GM23338 (cell line): ENCODE results near the gene PDLIM5. TPM values are rescaled to one million over a fixed set of nuclear protein-coding genes. Genes with fewer than 3 reads are reported as not detected.

Experiments
- ATAC-seq: fragments of 200-7000 bp; cut with Tn5 transposase; 3 replicates; pipeline ENCODE4 v1.9.1; 2020
- DNase-seq: peaks from one replicate; pipeline ENCODE4 v3.0.0-alpha.2; 2015; ENCODE audit warnings: low spot score
- H2AFZ ChIP-seq: fragments of 200-600 bp; sonication (generic); 2 replicates; pipeline ENCODE4 v1.8.0; 2016; ENCODE audit warnings: antibody characterized with exemption, mild to moderate bottlenecking, moderate library complexity
- H3F3A ChIP-seq: fragments of 200-600 bp; sonication (generic); replicated peaks from 2 replicates; pipeline ENCODE4 v1.8.0; 2017; ENCODE audit warnings: antibody characterized with exemption, mixed run types, low read depth
- H3K27ac ChIP-seq: fragments of 200-600 bp; sonication (generic); 2 replicates; pipeline ENCODE4 v1.6.1; 2016; ENCODE audit warnings: low read depth
- H3K27me3 ChIP-seq: fragments of 200-600 bp; sonication (generic); 2 replicates; pipeline ENCODE4 v1.8.0; 2016; ENCODE audit warnings: mild to moderate bottlenecking, mixed run types, moderate library complexity; ENCODE audit not compliant: insufficient read depth
- H3K36me3 ChIP-seq: fragments of 200-600 bp; sonication (generic); 2 replicates; pipeline ENCODE4 v1.8.0; 2016; ENCODE audit warnings: mild to moderate bottlenecking; ENCODE audit not compliant: insufficient read depth
- H3K4me1 ChIP-seq: fragments of 200-600 bp; sonication (generic); 2 replicates; pipeline ENCODE4 v1.8.0; 2016; ENCODE audit warnings: mild to moderate bottlenecking, moderate library complexity; ENCODE audit not compliant: insufficient read depth
- H3K4me2 ChIP-seq: fragments of 200-600 bp; sonication (generic); 2 replicates; pipeline ENCODE4 v1.7.1; 2017; ENCODE audit warnings: mixed run types
- H3K4me3 ChIP-seq: fragments of 200-600 bp; sonication (generic); 2 replicates; pipeline ENCODE4 v1.6.1; 2016; ENCODE audit warnings: mixed run types
- H3K79me2 ChIP-seq: fragments of 200-600 bp; sonication (generic); replicated peaks from 2 replicates; pipeline ENCODE4 v1.8.0; 2017; ENCODE audit warnings: mild to moderate bottlenecking; ENCODE audit not compliant: insufficient read depth
- H3K9me2 ChIP-seq: fragments of 200-600 bp; sonication (generic); 2 replicates; pipeline ENCODE4 v1.8.0; 2017; ENCODE audit not compliant: insufficient read depth
- H4K20me1 ChIP-seq: fragments of 200-600 bp; sonication (generic); replicated peaks from 2 replicates; pipeline ENCODE4 v1.8.0; 2017; ENCODE audit warnings: mild to moderate bottlenecking; ENCODE audit not compliant: insufficient read depth
- H3K27ac Mint-ChIP-seq: 2 replicates; pipeline ENCODE4 v1.8.0; 2020; ENCODE audit warnings: inconsistent platforms, mild to moderate bottlenecking, moderate library complexity, mixed read lengths
- H3K27me3 Mint-ChIP-seq: 3 replicates; pipeline ENCODE4 v1.8.0; 2022; ENCODE audit warnings: low read depth, mild to moderate bottlenecking, moderate library complexity, mixed read lengths, inconsistent platforms; ENCODE audit not compliant: insufficient read depth, poor library complexity
- H3K36me3 Mint-ChIP-seq: 3 replicates; pipeline ENCODE4 v1.8.0; 2021; ENCODE audit warnings: low read depth, mild to moderate bottlenecking, inconsistent platforms, moderate library complexity, mixed read lengths
- H3K4me1 Mint-ChIP-seq: 3 replicates; pipeline ENCODE4 v1.8.0; 2020; ENCODE audit warnings: mild to moderate bottlenecking, inconsistent platforms, mixed read lengths
- H3K4me3 Mint-ChIP-seq: 3 replicates; pipeline ENCODE4 v1.8.0; 2021; ENCODE audit warnings: moderate library complexity, mild to moderate bottlenecking, inconsistent platforms, mixed read lengths
- H3K9me3 Mint-ChIP-seq: 3 replicates; pipeline ENCODE4 v1.8.0; 2020; ENCODE audit warnings: moderate library complexity, mild to moderate bottlenecking, inconsistent platforms, mixed read lengths
- ETS1 ChIP-seq: IDR thresholded peaks from 2 replicates; pipeline ENCODE4 v1.6.1; 2016; ENCODE audit warnings: antibody characterized with exemption
- EZH2 ChIP-seq: fragments of 200-600 bp; sonication (generic); IDR thresholded peaks from one replicate; pipeline ENCODE4 v1.8.0; 2017; ENCODE audit warnings: antibody characterized with exemption, mild to moderate bottlenecking, low read depth; ENCODE audit not compliant: unreplicated experiment
- JUNB ChIP-seq: IDR thresholded peaks from one replicate; pipeline ENCODE4 v1.6.1; 2016; ENCODE audit warnings: antibody characterized with exemption; ENCODE audit not compliant: unreplicated experiment
- POLR2AphosphoS5 ChIP-seq: IDR thresholded peaks from 2 replicates; pipeline ENCODE4 v1.6.1; 2016; ENCODE audit warnings: antibody characterized with exemption, low read depth
- REST ChIP-seq: IDR thresholded peaks from one replicate; pipeline ENCODE4 v1.6.1; 2018; ENCODE audit warnings: antibody characterized with exemption; ENCODE audit not compliant: unreplicated experiment
- ZNF331 ChIP-seq: fragments of 250-450 bp; sonication (Bioruptor Pico); IDR thresholded peaks from 2 replicates; pipeline ENCODE4 v1.5.0; 2020; ENCODE audit warnings: low read depth, mild to moderate bottlenecking, moderate library complexity
- ZNF462 ChIP-seq: fragments of 250-450 bp; sonication (Bioruptor Pico); IDR thresholded peaks from 2 replicates; pipeline ENCODE4 v1.5.0; 2020; ENCODE audit warnings: mild to moderate bottlenecking, moderate library complexity
- polyA plus RNA-seq: library from polyadenylated mRNA; unstranded; fragments of >200 nt; fragmentation: Nextera tagmentation; extraction: Ambion mirVana; gene quantifications from 2 replicates; pipeline ENCODE4 v1.2.1, GENCODE V29; 2016
- total RNA-seq: library from RNA; depleted of rRNA; stranded (reverse); fragments of >200 nt; shearing (Covaris generic); gene quantifications from 2 replicates; pipeline ENCODE4 v1.2.3, GENCODE V29; 2014

PDLIM5 gene
- total and polyA plus RNA-seq, 2 experiments from 2014 or later: 45.2 to 53.0 TPM

GRCh38 chr4:94649381-94650133 is 197.8 kb downstream of the PDLIM5 start (continued):
- no peak for TF ChIP-seq ZNF331 (CRISPR knock-in tag)

GRCh38 chr4:94650134-94650495 is 198.4 kb downstream of the PDLIM5 start:
- no peak overlapping the region for H3K4me3 Mint-ChIP-seq
- Histone ChIP-seq H3K79me2 (no peaks in the 10 kb centered on the region), H2AFZ (no peak overlapping the region), H3F3A (no peaks in the 10 kb centered on the region), H3K4me2 (no peak overlapping the region), H3K27me3 (no peaks in the 10 kb centered on the region), H3K36me3 (no peaks in the 10 kb centered on the region), H3K4me1 (no peaks in the 10 kb centered on the region), H4K20me1 (no peaks in the 10 kb centered on the region), H3K27ac (no peak overlapping the region), H3K4me3 (no peak overlapping the region), H3K9me2 (no peaks in the 10 kb centered on the region)
- no peaks in the 10 kb centered on the region for H3K4me1 Mint-ChIP-seq
- ATAC-seq (no peak), DNase-seq (no peak)
- TF ChIP-seq JUNB: no peak
- TF ChIP-seq REST: no peak
- TF ChIP-seq POLR2AphosphoS5: no peak
- TF ChIP-seq EZH2: no peak
- TF ChIP-seq ZNF462 (CRISPR knock-in tag): no peak
- TF ChIP-seq ETS1: no peak
- peak overlapping the region; percentile 5; the same call in 1 of the 2 replicates for H3K27ac Mint-ChIP-seq
- H3K27me3 Mint-ChIP-seq: no peaks in the 10 kb centered on the region
- H3K36me3 Mint-ChIP-seq: no peaks in the 10 kb centered on the region
- H3K9me3 Mint-ChIP-seq: no peaks in the 10 kb centered on the region
